HG03457 (cell line): Measurements from ENCODE around the gene KLHL2.

Source experiments
- ATAC-seq: cut with Tn5 transposase; IDR thresholded peaks from one replicate; pipeline ENCODE4 v1.9.1; 2021; ENCODE audit warnings: moderate number of reproducible peaks; ENCODE audit not compliant: unreplicated experiment

KLHL2 gene

GRCh38 chr4:165286619-165287340 is 79.4 kb downstream of the KLHL2 start:
- ATAC-seq, result peak; percentile 41

- peak; percentile 49 for ATAC-seq
Observed at GRCh38 chr4:165288226-165288625, 80.9 kb downstream of the KLHL2 start.

- ATAC-seq, result no peak
Observed at GRCh38 chr4:165288639-165289422, 81.5 kb downstream of the KLHL2 start.

- ATAC-seq, result no peak
Observed at GRCh38 chr4:165289423-165289785, 82.0 kb downstream of the KLHL2 start.

DNA sequence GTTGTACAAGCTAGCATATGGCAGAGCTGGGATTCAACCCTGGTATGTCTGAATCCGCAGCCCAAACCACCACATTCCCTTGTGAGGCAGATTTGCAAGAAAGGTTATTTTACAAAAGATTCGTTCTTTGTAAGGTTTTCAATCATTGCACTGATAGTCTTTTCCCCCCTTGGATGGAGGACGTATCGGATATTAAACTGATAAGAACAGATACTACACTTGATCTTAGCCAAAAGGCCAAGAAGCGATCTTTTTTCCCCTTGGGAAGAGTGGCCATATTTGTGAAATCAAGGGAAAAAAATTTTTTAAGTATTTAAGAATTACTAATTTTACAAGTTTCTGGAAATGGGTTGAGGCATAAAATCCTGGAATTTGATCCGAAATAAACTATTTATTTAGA is 85.7 kb downstream of the KLHL2 start:
- no peak for ATAC-seq

GRCh38 chr4:165293927-165294649 is 86.7 kb downstream of the KLHL2 start:
- no peak for ATAC-seq

- ATAC-seq, result peak; percentile 90
Observed at GRCh38 chr4:165294907-165295306, 87.5 kb downstream of the KLHL2 start.

DNA sequence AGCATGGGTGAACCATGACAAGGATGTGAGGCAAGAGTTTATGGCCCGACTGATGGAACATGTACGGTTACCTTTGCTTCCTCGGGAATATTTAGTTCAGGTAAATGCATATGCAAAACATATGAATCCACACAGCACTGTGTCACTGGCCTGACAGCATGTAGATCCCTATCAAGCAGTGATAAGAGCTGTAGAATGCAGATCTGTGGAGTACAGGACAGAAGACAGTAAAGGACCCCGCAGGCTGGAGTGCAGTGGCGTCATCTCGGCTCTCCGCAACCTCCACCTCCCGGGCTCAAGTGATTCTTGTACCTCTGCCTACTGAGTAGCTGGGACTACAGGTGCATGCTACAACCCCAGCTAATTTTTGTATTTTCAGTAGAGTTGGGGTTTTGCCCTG is 90.3 kb downstream of the KLHL2 start:
- ATAC-seq, result no peak

- no peak for ATAC-seq
Observed at GRCh38 chr4:165299399-165300060, 92.2 kb downstream of the KLHL2 start.

DNA sequence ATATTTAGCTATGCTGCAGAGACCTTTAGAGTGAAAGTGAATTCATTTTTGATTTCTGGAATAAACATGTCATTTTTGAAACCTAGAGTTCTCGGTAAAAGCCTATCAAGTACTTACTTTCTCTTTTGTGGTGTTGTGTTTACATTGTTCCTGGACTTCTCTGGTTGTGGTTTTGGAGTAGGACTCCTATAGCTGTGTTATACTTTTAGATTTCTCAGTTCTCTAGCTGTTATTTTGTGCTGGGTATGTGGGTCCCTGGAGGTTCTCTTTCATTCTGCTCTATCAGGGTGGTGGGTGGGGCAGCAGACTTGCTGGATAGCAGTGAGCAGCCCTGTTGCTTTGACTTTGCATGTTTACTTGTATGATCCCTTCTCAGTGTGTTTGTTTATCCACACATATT is 94.5 kb downstream of the KLHL2 start:
- peak; percentile 92 for ATAC-seq

DNA sequence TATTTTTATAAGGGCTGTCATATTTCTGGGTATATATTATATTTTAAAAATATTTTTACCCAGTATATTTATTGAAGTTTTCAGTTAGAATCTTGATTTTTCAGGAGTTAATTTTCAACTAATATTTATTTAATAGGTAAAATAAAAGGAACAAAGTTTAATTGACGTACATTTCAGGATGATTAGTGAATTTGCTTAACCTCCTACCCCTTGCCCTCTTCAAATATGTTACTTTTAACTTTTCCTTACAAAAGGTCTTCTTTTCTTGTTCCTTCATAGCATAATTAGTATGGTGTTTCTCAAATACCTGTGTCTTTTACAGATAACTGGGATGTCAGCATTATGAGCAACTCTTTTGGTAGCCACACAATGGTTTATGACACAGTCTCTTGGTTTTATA is 95.3 kb downstream of the KLHL2 start:
- no peak for ATAC-seq

GRCh38 chr4:165308166-165308565 is 100.8 kb downstream of the KLHL2 start:
- ATAC-seq, result no peak

DNA sequence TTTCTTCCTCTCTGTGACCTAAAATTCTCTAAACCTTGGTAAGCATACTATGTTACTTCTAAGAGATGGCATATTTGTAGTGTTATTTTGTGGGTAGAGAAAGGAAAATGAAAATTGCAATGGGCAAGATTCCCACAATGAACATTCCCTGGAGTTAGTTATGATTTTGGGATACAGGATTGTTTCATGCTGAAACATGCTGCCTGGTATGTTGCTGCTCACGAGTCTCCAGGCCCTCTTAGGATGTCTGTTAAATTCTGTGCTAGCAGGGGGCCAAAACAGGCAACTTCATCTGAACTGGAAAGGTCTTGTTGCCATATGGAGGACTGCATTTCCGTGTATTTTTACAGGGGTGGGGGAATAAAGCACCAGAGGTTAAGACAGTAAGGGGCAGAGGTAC is 101.2 kb downstream of the KLHL2 start:
- no peak for ATAC-seq

DNA sequence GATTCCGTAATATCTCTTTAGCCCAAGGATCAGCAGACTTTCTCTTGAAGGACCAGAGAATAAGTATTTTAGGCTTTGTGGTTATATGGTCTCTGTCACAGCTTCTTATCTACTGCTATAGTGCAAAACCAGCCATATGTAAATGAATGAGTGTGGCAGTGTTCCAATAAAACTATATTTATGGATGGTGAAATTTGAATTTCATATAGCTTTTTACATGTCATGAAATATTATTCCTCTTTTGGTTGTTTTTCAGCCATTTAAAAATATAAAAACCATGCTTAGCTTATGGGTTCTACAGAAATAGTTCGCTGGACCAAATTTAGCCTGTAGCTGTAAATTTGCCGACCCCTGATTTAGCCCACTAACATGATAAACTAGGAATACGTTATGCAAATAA is 102.1 kb downstream of the KLHL2 start:
- ATAC-seq, result no peak

GRCh38 chr4:165312506-165312905 is 105.1 kb downstream of the KLHL2 start:
- ATAC-seq, result no peak

DNA sequence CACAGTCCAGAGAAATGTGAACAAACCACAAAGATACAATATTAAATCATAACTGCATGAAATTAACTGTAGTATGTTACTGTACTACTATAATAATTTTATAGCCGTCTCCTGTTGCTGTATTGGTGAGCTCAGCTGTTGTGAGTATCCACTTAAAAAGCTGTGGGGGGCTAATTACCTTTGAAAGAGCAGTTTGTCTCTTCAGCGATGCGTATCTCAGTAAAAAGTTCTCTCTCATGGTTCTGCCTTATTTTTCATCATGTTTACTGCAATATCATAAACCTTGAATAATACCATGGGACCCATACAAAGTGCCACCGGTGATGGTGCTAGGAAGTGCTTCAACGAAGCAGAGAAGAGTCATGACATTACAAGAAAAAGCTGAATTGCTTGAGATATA is 111.7 kb downstream of the KLHL2 start:
- no peak for ATAC-seq

DNA sequence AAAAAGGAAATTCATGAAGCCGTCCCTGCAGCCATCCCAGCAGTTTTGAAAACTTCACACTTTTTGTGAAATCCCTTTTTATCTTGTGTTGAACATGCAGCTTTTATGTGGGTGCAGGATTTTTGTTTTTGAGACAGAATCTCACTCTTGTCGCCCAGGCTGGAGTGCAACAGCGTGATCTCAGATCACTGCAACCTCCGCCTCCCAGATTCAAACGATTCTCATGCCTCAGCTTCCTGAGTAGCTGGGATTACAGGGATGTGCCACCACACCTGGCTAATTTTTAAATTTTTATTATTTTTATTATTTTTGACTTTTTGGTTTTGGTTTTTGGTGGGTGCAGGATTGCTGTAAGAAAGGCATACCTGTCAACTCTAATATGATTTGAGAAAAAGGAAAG is 112.1 kb downstream of the KLHL2 start:
- ATAC-seq, result no peak

- ATAC-seq, result no peak
Observed at GRCh38 chr4:165324236-165324917, 117.0 kb downstream of the KLHL2 start.

GRCh38 chr4:165324918-165325304 is 117.5 kb downstream of the KLHL2 start:
- ATAC-seq, result no peak

GRCh38 chr4:165325732-165326512 is 118.6 kb downstream of the KLHL2 start:
- ATAC-seq, result no peak
